ENCODE data around the gene CDT1.

- TF ChIP-seq, protein P1, sequence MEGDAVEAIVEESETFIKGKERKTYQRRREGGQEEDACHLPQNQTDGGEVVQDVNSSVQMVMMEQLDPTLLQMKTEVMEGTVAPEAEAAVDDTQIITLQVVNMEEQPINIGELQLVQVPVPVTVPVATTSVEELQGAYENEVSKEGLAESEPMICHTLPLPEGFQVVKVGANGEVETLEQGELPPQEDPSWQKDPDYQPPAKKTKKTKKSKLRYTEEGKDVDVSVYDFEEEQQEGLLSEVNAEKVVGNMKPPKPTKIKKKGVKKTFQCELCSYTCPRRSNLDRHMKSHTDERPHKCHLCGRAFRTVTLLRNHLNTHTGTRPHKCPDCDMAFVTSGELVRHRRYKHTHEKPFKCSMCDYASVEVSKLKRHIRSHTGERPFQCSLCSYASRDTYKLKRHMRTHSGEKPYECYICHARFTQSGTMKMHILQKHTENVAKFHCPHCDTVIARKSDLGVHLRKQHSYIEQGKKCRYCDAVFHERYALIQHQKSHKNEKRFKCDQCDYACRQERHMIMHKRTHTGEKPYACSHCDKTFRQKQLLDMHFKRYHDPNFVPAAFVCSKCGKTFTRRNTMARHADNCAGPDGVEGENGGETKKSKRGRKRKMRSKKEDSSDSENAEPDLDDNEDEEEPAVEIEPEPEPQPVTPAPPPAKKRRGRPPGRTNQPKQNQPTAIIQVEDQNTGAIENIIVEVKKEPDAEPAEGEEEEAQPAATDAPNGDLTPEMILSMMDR (IDR thresholded peaks at IDR 0.05): no peak
- TF ChIP-seq POLR2A (IDR thresholded peaks at IDR 0.05) (no peak), EP300 (IDR thresholded peaks at IDR 0.05) (no peak)
These were observed 16.9 kb downstream of the CDT1 start for GRCh38 chr16:88820385-88821025.

Measured in tibial nerve (tissue), 4 donors.